Loucy (cell line): Measurements from ENCODE around the gene ADAR.

Source experiments
- CTCF ChIP-seq: fragments of 200-600 bp; sonication (generic); conservative IDR thresholded peaks from 2 replicates; pipeline ENCODE4 v1.5.1; 2014; ENCODE audit warnings: mild to moderate bottlenecking, antibody characterized with exemption, low read length
- EZH2phosphoT487 ChIP-seq: fragments of 200-600 bp; IDR thresholded peaks from 2 replicates; pipeline ENCODE4 v1.6.1; 2018; ENCODE audit warnings: antibody characterized with exemption, mild to moderate bottlenecking, moderate library complexity, borderline replicate concordance

DNA sequence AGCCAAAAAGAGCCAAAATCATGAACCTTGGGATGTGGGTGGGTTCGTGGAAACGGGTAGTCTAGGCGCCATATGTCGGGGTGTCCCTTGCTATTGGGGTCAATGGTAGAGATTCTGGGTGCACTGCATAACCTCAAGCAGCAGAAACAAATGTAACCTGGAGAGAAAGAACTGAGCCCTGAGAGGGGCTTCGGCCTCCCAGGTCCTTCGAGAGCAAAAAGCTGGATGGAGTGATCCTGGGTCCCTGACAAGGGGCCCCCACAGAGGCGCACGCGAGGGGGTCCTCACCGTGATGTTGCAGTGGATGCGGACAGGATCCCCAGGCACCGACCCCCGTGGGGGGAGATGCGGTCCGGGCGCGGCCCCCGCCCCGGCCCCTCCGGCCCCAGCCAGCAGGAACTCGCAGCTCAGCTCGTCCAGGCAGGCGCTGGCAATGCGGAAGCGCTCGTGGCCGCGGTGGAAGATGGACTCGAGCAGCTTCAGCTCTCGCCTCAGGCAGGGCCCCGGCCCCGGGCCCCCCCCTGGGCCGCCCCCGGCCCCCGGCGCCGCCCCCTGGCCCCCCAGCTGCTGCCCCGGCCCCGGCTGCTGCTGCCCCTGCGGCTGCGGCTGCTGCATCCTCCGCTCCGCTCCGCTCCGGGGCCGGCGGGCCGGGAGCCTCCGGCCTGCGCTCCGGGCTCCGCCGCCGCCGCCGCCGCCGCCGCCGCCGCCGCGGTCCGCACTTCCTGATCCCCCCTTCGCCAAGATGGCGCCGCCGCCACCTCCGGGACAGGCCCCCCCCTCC lies 49.9 kb downstream of the ADAR start, which contains the start of gene UBE2Q1:
- TF ChIP-seq CTCF (no peak), EZH2phosphoT487 (no peak)
